Gastroesophageal sphincter (tissue), 4 donors: Measurements from ENCODE around the gene PHLPP1. TPM values are rescaled to one million over a fixed set of nuclear protein-coding genes. Genes with fewer than 3 reads are reported as not detected.

ENCODE experiments used
- ATAC-seq: fragments of 150-250 bp; one replicate; pipeline ENCODE4 v1.9.1; 2016; ENCODE audit warnings: mild to moderate bottlenecking, moderate library complexity
- H3K27ac ChIP-seq, 4 donors: fragments of 200-600 bp; sonication (generic) in 3 of 4; 1 replicate in 3 of 4; 2 replicates in 1 of 4; pipeline ENCODE4 v1.5.1; 2016 to 2019
- H3K27me3 ChIP-seq: fragments of 200-600 bp; sonication (generic); one replicate; pipeline ENCODE4 v1.5.1; 2019
- H3K36me3 ChIP-seq, 2 donors: fragments of 200-600 bp; sonication (generic); one replicate each; pipeline ENCODE4 v1.5.1; 2019; ENCODE audit warnings: control low read depth in 1 of 2
- H3K4me1 ChIP-seq, 3 donors: fragments of 200-600 bp; sonication (generic); 1 replicate in 2 of 3; 2 replicates in 1 of 3; pipeline ENCODE4 v1.5.1; 2016 to 2019; ENCODE audit warnings: control low read depth in 2 of 3
- H3K4me3 ChIP-seq, 2 donors: fragments of 200-600 bp; sonication (generic); one replicate each; pipeline ENCODE4 v1.5.1; 2019; ENCODE audit warnings: mild to moderate bottlenecking in 1 of 2, moderate library complexity in 1 of 2
- H3K9me3 ChIP-seq, 3 donors: fragments of 200-600 bp; sonication (generic); one replicate each; pipeline ENCODE4 v1.5.1; 2017 to 2019; ENCODE audit warnings: control low read depth in 2 of 3
- CTCF ChIP-seq, 4 experiments: fragments of 200-600 bp in 2 of 4; fragments of 450-650 bp in 2 of 4; sonication (generic) in 1 of 4; IDR thresholded peaks; one replicate each; pipeline ENCODE4 v1.5.1; 2017 to 2019; ENCODE audit warnings: antibody characterized with exemption in 4 of 4, mild to moderate bottlenecking in 2 of 4, moderate library complexity in 2 of 4
- EP300 ChIP-seq: sonication (generic); formaldehyde crosslinking; IDR thresholded peaks from one replicate; pipeline ENCODE4 v1.6.1; 2017; ENCODE audit warnings: antibody characterized with exemption, mild to moderate bottlenecking
- POLR2A ChIP-seq, 2 donors: fragments of 450-650 bp; IDR thresholded peaks; one replicate each; pipeline ENCODE4 v1.6.1; 2017; ENCODE audit warnings: antibody characterized with exemption in 2 of 2, mild to moderate bottlenecking in 2 of 2, moderate library complexity in 1 of 2
- POLR2AphosphoS5 ChIP-seq: sonication (generic); formaldehyde crosslinking; IDR thresholded peaks from one replicate; pipeline ENCODE4 v1.6.1; 2017; ENCODE audit warnings: antibody characterized with exemption
- WGBS, 2 donors: methylation state at CpG; one replicate each; pipeline ENCODE4 v1.1.5; 2018; ENCODE audit warnings: low coverage in 1 of 2; 5-methylcytosine and 5-hydroxymethylcytosine counted together
- total RNA-seq, 4 donors: library from RNA; depleted of rRNA; stranded (reverse); fragments of >200 nt; gene quantifications; one replicate each; pipeline ENCODE4 v1.1.0, GENCODE V29; 2016

The PHLPP1 gene
- total RNA-seq, 4 donors from 2014 or later, result 10.8 to 19.1 (median 16.3) TPM

GRCh38 chr18:62757399-62758010 lies 42.2 kb downstream of the PHLPP1 start:
- Histone ChIP-seq H3K4me3 (no peak overlapping the region), H3K36me3 (no peaks in the 10 kb centered on the region), H3K27me3 (no peaks in the 10 kb centered on the region), H3K4me1 (peaks cover 0 to 24% (median 0%) of the 10 kb centered on the region in 3 donors), H3K9me3 (no peaks in the 10 kb centered on the region), H3K27ac (no peak overlapping the region)
- ATAC-seq, result no peak
- TF ChIP-seq POLR2AphosphoS5 (no peak), EP300 (no peak)
- whole genome bisulfite sequencing, 2 donors, result 84 to 85% methylated on average over 6 of the region's 6 CpGs

- Histone ChIP-seq H3K36me3 (no peaks in the 10 kb centered on the region), H3K27ac (no peak overlapping the region), H3K4me3 (no peak overlapping the region), H3K27me3 (no peaks in the 10 kb centered on the region), H3K9me3 (no peaks in the 10 kb centered on the region), H3K4me1 (peaks cover 0 to 24% (median 0%) of the 10 kb centered on the region in 3 donors)
- WGBS, 2 donors, result 51 to 72% methylated on average over 3 of the region's 3 CpGs
- TF ChIP-seq CTCF (IDR thresholded peaks at IDR 0.05) (no peak), POLR2A (IDR thresholded peaks at IDR 0.05) (no peak), POLR2AphosphoS5 (no peak), EP300 (no peak)
- no peak for ATAC-seq
These were observed 43.2 kb downstream of the PHLPP1 start for GRCh38 chr18:62758591-62758990.

GRCh38 chr18:62759704-62760402 lies 44.5 kb downstream of the PHLPP1 start:
- no peak overlapping the region for H3K27ac ChIP-seq
- H3K36me3 ChIP-seq, result no peaks in the 10 kb centered on the region
- no peak overlapping the region for H3K4me3 ChIP-seq
- H3K4me1 ChIP-seq, result peaks cover 0 to 24% (median 0%) of the 10 kb centered on the region in 3 donors
- no peak for ATAC-seq
- 42 to 46% methylated on average over 5 of the region's 5 CpGs for WGBS, 2 donors
- H3K27me3 ChIP-seq, result no peaks in the 10 kb centered on the region
- TF ChIP-seq POLR2AphosphoS5 (no peak), EP300 (no peak), CTCF (IDR thresholded peaks at IDR 0.05) (no peak), POLR2A (IDR thresholded peaks at IDR 0.05) (no peak)
- H3K9me3 ChIP-seq, result no peaks in the 10 kb centered on the region

GRCh38 chr18:62760403-62760734 lies 45.0 kb downstream of the PHLPP1 start:
- WGBS, 2 donors, result 55 to 79% methylated on average over 3 to 4 of the region's 5 CpGs
- ATAC-seq, result no peak
- Histone ChIP-seq H3K4me1 (peaks cover 0 to 24% (median 0%) of the 10 kb centered on the region in 3 donors), H3K27ac (no peak overlapping the region), H3K27me3 (no peaks in the 10 kb centered on the region), H3K9me3 (no peaks in the 10 kb centered on the region), H3K36me3 (no peaks in the 10 kb centered on the region), H3K4me3 (no peak overlapping the region)
- TF ChIP-seq EP300 (no peak), CTCF (IDR thresholded peaks at IDR 0.05) (no peak), POLR2AphosphoS5 (no peak), POLR2A (IDR thresholded peaks at IDR 0.05) (no peak)

GRCh38 chr18:62763101-62763521 lies 47.8 kb downstream of the PHLPP1 start:
- Histone ChIP-seq H3K27ac (no peak overlapping the region), H3K4me1 (peaks cover 0 to 34% (median 3%) of the 10 kb centered on the region in 3 donors), H3K36me3 (no peaks in the 10 kb centered on the region), H3K27me3 (no peaks in the 10 kb centered on the region), H3K4me3 (no peak overlapping the region), H3K9me3 (no peaks in the 10 kb centered on the region)
- WGBS, 2 donors, result 77 to 79% methylated on average over 5 to 6 of the region's 7 CpGs
- no peak for TF ChIP-seq CTCF (IDR thresholded peaks at IDR 0.05)
- TF ChIP-seq POLR2A (IDR thresholded peaks at IDR 0.05), result no peak
- TF ChIP-seq EP300, result no peak
- TF ChIP-seq POLR2AphosphoS5, result no peak
- no peak for ATAC-seq
